Stimulated activated CD4-positive, alpha-beta T cell treated with anti-CD3 and anti-CD28 coated beads, TNF-alpha, amount 100 ng/mL, for 48 hours (primary cell): ENCODE results near the gene TRABD.

Experiments used
- DNase-seq, 3 donors: peaks; one replicate each; pipeline ENCODE4 v3.0.0-alpha.2; 2020; ENCODE audit warnings: low read depth in 3 of 3

TRABD gene

DNA sequence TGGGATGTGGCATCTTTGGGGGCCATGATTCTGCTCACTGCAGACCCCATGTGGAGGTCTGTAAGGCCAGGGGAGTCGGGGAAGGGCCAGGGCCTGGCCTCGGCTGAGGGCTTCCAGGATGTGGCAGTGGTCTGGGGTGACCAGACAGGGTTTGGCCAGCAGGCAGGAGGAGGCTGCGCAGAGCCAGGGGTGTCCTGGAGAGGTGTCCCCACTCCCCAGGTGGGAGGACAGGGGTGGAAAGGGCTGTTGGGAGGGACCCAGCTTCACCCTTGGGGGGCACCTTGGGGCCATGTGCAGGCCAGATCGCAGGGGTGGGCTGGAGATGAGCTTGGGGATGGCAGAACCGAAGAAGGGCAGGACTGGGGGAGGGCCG is 11.7 kb upstream of the TRABD start:
- no peak for DNase-seq

DNA sequence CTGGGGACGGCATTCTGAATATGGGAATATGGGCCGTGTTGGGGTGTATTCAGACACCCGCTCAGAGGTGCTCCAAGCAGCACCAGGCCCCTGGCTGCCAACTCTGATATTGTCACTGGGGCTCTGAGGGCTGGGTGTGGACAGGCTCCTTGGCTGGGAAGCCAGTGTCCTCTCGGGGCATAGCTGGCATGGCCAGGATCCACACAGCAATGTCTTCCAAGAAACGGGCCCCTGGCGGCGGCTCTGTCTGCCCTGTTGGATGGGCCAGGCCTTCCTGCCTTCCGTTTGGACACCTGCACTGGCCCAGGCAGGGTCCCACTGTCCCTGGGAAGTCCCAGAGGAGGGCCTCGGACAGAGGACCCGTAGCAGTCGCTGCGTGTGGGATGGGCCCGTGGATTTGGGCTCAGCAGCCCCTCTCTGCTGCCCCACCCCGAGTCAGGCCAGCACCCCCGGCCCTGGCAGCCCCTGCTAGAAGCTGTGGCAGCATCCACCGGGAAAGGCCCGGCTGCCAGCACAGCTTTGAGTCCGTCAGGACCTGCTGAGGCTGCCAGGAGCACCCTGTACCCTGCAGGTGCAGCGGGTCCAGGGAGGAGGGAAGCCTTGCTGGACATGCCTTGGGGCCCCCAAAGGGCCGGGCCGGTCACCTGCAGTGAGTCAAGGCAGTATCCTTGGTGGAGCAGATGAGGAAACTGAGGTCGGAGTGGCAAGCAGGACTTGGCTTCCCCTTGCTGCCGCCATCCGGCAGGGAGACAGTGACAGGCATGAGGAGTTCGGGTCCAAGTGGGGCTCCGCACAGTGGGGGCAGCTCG is 11.1 kb upstream of the TRABD start:
- DNase-seq = no peak

DNA sequence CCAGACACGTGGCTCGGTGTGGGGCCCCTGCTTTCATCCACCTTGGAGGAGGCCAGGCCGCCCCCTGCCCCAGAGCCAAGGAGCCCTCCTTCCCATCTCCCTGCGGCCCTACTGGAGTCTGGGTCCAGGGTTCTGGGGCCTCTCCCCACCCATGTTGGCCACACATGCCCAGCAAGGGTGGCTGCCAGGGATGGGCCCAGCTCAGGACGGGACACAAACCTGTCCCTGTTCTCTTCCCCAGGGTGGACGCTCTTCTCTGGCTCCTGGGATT is 10.6 kb upstream of the TRABD start:
- no peak for DNase-seq

DNA sequence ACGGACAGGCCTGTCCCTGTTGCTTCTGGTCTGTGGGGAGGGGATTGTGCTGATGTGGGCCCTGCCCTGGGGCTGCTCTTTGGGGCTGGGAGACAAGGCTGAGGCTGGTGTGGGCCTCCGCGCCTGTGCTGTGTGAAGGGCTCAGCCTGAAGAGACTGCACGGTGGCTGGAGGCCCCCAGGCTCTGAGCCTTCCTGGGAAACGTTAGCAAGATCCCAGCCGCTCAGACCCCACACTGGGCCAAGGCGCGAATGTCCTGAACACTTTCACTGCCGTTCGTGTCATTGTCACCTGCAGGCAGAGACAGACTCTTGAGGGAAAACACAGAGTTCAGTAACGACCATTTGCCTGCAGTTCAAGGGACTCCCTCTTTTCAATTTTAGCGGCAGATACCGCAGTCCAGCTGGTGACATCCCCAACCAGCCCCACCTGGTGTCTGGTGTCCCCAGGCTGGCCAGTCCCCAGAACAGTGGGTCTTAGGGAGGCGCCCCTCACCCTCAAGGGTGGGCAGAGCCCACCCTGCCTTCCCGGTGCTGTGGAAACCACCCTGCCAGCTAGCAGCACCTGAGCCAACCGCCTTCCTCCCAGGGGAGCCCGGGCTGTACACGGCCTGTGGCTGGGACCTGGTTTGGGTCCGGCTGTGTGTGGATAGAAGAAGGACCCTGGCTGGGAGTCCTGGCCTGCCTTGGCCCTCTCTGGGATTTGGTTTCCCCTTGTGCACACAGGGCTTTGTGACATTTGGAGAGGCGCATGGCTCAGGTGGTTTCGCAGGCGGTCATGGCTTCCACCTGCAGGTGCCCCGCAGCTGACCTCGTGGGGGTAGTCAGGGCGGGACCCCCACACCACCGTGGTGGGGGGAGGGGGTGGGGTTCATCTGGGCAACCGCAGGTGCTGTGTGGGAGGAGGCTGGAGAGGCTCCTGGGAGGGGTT is 9.5 kb upstream of the TRABD start:
- no peak for DNase-seq

DNA sequence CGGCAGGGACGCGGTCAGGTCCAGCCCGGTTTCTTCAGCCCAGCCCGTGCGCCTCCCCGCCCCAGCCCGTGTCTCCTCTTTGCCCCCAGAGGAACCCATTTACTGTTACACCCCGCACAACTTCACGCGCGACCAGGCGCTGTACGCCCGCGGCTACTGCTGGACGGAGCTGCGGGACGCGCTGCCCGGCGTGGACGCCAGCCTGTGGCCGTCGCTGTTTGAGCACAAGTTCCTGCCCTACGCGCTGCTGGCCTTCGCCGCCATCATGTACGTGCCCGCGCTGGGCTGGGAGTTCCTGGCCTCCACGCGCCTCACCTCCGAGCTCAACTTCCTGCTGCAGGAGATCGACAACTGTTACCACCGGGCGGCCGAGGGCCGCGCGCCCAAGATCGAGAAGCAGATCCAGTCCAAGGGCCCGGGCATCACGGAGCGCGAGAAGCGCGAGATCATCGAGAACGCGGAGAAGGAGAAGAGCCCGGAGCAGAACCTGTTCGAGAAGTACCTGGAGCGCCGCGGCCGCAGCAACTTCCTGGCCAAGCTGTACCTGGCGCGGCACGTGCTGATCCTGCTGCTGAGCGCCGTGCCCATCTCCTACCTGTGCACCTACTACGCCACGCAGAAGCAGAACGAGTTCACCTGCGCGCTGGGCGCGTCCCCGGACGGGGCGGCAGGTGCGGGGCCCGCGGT is 8.7 kb upstream of the TRABD start:
- no peak for DNase-seq

DNA sequence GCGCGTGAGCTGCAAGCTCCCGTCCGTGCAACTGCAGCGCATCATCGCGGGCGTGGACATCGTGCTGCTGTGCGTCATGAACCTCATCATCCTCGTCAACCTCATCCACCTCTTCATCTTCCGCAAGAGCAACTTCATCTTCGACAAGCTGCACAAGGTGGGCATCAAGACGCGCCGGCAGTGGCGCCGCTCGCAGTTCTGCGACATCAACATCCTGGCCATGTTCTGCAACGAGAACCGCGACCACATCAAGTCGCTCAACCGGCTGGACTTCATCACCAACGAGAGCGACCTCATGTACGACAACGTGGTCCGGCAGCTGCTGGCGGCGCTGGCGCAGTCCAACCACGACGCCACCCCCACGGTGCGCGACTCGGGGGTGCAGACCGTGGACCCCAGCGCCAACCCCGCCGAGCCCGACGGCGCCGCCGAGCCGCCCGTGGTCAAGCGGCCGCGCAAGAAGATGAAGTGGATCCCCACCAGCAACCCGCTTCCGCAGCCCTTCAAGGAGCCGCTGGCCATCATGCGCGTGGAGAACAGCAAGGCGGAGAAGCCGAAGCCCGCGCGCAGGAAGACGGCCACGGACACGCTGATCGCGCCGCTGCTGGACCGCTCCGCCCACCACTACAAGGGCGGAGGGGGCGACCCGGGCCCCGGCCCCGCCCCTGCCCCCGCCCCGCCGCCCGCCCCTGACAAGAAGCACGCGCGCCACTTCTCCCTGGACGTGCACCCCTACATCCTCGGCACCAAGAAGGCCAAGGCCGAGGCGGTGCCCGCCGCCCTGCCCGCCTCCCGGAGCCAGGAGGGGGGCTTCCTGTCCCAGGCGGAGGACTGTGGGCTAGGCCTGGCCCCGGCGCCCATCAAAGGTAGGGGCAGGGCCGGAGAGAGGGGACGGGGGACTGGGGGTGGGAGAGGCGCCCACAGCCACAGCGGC is 7.9 kb upstream of the TRABD start:
- DNase-seq = no peak

DNA sequence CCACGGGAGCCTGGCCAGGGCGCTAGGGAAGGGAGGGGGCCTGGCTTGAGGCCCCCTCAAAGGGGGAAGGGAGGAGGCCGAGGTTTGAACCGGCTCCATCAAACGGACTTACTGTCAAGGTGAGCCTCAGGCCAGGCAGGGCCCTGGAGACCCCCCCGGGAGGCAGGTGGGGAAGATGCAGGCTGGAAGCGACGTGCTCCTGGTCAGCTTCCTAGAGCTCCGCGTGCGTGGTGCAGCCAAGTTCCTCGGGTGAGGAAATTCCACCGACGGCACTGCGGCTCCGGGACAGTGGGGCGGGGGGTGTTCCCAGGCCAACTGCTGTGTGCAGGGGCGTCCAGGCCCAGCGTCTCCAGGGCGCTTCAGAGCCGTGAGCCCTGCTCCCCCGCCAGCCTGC is 7.2 kb upstream of the TRABD start:
- no peak for DNase-seq

DNA sequence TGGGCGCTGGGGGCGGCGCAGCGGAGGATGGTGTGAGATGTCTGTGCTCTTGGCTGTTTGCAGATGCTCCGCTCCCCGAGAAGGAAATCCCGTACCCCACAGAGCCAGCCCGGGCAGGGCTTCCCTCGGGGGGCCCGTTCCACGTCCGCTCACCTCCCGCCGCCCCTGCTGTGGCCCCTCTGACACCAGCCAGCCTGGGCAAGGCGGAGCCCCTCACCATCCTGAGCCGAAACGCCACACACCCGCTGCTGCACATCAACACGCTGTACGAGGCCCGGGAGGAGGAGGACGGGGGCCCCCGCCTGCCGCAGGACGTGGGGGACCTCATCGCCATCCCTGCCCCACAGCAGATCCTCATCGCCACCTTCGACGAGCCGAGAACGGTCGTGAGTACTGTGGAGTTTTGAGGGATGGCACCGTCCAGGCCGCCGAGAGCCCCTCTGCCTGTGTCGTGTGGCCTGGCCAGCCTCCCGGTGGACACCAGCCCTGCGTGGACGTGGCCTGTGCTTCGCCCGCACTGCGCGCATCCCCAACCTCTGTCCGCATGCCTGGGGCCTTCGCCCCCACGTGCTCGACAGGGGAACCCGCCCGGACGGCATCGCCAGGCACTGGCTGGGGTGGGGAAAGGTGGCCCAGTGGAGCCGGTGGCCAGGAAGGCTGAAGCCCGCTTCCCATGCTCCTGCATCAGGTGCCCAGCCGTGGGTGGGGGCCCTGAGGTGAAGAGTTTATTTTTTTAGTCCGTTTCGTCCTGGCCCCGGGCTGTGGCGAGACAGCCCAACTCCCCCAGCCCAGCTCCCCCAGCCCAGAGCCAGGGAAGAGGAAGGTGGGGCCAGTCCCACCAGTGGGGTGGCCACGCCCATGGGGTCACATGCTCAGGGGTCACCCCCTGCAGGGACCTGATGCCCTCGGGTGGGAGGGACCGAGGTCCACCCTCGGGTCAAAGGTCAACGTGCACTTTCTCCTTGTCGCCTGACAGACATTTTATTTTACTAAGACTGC is 6.5 kb upstream of the TRABD start:
- no peak for DNase-seq

DNA sequence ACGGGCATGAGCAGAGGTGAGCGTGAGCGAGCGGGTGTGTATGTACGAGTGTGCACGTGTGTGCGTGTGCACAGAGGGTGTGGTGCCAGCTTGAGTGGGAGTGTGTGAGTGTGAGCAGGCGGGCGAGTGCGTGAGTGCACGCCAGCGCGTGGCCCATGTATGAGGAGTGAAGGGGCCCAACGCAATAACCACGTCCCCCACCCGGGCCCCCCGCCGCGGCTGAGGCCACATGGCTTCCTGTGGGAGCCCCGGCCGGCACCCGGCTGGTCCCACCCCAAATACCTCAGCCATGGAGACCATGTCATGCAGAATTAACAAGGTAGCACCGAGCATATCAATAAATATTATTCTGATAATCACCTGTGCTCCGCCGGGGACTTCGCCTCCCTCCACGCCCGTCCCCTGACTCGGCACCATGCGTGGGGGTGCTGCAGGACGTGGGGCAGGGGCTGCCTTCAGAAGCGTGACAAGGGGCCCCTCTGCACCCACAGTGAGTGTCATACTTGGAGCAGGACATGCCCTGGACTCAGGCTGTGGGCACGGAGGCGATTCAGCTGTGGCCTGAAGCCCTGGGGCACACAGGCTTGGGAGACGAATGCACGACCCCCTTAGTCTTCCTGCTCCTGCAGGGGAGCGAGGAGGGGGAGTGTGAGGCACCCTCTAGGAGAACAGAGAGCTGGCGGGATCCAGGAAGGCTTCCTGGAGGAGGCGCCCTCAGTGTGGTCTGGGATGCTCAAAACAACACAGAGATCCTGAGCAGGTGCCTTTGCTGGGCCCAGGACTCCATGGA is 5.6 kb upstream of the TRABD start:
- DNase-seq = no peak

DNA sequence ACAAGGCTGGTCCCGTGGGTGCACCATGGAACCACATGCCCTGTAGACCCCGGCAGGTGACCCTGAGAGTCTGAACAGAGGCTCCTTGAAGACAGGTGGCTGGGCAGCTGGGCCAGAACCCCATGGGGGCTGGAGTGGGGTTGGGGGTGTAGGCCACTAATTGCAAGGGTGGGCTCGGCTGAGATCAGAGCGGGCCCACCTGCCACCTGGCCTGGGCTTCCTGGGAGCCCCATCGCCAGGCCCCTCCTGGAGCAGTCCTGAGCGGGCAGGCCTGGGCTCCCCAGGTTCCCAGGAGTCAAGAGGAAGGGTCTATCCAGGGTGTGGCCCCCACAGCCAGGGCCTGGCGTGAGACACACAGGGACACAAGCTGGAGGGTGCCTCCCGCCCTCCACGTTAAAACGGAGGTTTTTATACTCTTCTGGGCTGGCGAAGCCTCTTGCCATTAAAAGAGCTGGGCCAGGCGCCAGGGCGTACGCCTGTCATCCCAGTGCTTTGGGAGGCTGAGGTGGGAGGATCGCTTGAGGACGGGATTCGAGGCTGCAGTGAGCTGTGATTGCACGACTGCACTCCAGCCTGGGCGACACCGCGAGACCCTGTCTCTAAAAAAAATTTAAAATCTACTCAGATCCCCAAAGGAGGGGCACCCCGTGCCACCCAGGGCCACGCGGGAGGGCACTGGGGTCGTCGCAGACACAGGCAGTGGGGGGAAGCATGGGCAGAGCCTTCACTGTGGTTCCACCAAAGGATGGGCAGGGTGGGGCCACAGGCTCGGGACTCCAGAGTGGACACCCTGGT is 4.8 kb upstream of the TRABD start:
- DNase-seq = no peak

DNA sequence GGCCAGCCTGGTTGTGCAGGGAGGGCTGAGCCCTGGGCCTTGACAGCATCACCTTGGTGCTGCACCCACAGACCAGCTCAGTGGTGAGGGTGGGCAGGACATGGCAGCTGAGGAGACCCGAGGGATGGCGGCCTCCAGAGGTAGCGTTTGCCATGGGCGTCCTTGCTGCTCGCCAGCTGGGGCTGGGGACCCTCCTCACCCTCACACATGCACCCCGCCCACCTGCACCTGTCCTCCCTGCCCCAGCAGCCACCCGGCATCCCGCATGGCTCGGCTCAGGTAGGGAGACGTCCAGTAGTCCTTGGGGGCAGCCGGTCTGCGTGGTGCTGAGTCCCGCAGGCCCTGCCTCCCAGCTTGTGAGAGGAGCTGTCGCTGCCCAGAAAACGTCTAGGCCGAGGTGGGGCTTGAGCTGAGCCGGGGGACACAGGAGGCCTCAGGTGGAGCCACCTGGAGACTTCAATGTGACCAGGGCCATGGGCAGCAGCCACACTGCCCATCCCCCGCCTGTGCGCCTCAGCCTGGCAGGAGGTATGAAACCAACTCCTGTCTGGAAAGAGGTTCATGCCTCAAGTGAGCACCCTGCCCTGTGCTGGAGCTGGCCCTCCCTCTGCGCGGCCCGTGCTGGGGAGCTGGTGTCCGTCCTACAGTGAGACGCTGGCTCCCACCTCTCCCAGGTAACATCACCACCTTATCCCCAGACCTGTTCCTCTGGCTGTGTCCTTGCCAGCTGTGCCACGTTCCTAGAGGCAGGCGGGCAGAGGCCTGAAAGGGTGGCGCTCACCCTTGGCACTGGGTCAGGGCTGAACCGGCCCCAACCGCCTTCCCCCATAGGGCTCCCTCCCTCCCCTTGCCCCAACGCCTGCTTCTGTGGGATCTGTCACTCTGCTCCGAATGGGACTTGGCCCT is 3.3 kb upstream of the TRABD start:
- DNase-seq = no peak

DNA sequence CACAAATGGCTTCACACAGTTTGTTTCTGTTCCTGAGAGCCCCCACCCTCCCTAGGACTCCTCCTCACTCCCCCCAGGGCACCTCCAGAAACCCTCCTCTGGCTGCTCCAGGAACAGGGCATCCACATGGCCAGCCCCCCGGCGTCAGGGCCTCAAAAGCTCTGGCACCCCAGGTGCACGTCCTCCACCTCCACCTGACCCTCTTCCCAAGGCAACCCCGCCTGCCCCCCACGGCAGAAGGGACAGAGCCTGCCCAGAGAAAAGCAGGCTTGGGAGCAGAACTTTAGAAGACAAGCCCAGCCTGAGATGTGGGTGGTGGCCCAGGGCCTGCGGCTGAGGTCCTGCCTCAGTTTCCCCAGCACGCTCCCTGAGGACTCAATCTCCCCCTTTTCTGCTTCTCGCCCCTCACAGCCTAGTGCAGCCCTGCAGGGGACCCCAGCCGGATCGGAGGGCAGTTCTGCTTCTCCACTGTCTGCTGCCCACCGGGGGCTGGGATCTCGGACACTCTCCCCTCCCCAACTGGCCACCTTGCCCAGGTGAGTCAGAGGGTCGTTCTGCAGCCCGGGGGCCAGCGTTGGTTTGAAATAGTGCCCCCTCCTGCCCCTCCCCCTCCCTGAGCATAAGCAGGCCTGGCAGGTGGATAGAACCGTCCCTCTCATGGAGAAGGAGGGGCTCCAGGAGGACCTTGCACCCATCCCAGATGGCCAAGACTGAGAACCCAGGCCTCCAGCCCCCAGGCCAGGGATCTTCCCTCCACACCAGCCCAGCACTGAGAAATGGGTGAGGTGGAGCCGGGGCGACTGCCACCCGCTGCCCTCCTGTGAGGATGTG is 2.4 kb upstream of the TRABD start:
- DNase-seq = no peak

DNA sequence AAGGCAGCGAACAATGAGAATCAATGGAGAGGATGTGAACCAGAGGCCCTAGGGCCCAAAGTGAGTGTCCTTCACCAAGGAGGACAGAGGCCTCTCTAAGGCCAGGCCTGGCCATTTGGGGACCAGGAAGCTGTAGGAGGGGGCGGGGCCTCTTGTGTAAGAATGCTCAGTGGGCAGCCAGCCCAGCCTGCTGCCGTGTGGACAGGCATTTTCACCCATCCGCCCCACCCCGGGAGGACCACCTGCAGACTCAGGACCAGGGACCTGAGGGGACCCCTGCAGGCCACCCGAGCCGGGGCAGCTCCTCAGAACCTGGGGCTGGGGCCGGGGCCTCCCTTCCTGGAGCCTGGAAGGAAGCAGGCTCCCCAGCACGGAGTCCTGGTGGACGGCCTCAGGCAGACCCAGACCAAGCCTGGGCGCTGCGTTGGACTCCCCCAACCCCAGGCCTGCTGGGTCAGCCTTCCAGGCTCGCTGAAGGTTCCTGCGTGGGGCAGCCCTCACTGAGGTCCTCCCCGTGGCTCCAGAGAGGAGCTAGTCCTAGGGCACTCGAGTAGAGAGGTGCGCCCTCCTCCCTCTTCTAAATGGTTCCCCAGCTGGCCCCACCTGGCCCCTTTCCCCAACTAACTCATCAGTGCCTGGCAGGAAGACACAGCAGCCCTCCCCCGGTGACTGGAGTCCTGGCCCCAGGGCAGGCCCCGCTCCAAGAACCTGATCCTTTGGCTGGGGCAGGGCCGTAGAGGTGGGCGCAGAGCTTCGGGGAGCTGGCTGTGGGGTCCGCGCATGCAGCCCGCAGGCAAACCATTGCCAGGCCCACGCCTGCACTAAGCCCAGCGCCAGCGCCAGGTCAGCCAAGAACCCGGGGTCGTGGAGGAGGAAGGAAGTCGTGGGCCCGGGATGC is 1.5 kb upstream of the TRABD start:
- DNase-seq = no peak

DNA sequence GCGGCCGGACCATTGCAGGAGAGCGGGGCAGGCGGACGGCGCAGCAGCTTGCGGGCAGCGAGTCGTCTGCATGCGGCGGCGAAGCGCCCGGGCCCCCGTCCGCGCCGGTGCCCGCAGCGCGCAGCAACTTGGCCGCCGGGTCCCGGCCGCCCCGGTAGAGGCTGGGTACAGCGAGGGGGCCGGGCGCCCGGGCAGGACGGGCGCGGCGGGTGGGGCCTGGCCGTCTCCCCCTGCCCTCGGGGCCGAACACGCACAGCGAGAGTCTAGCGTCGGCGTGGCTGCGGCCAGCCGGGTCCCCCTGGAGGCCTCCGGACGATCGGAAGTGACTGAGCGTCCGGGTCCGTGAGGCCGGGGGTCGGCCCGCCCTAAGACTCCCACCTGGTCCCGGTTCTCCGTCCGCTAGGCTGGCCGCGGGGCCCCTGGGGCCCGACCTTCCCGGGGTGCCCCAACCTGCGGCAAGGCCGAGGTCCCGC is 775 bp upstream of the TRABD start:
- DNase-seq = no peak

DNA sequence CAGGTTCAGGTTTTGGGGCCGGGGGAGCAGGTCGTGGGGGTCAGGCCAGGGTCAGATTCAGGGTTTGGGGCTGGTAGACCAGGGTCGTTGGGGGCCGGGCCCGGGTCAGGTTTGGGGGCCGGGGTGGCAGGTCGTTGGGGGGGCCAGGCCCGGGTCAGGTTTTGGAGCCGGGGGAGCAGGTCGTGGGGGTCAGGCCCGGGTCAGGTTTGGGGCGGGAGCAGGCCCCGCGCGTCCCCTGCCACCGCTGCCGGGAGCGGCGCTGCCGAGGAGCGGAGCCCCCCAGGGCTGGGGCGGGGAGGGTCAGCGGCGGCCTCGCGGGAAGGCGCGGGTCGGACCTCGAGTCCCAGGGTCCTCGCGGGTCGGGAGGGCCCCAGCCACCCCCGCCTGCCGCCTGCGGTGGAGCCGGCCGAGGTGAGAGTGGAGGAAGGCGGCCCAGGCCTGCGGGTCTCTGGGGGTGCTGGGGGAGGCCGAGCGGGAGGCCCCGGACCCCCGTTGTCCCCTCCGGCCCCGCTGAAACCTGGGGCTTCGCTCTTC is 535 bp downstream of the TRABD start:
- DNase-seq = no peak
